ENCODE results near the gene KNOP1.
"Not testable (repeated sequence)": the region's sequence is repeated elsewhere in the genome, so short reads cannot be mapped to it uniquely, and the experiment has no call there.

KNOP1 gene

GRCh38 chr16:19685176-19685575 lies 32.9 kb downstream of the KNOP1 start:
- no peak for DNase-seq

- DNase-seq, result no peak
Observed at GRCh38 chr16:19683453-19684236, 34.4 kb downstream of the KNOP1 start.

GRCh38 chr16:19681637-19682036 lies 36.4 kb downstream of the KNOP1 start:
- DNase-seq, result no peak

GRCh38 chr16:19680881-19681340 lies 37.1 kb downstream of the KNOP1 start:
- DNase-seq, result no peak

- DNase-seq, result not testable (repeated sequence)
Observed at GRCh38 chr16:19679281-19679680, 38.7 kb downstream of the KNOP1 start.

- DNase-seq, result no peak
Observed at GRCh38 chr16:19678804-19679203, 39.2 kb downstream of the KNOP1 start.

GRCh38 chr16:19677402-19677801 lies 40.6 kb downstream of the KNOP1 start:
- no peak for DNase-seq

- no peak for DNase-seq
Observed at GRCh38 chr16:19674485-19674884, 43.5 kb downstream of the KNOP1 start.

- DNase-seq, result no peak
Observed at GRCh38 chr16:19672378-19672777, 45.6 kb downstream of the KNOP1 start.

GRCh38 chr16:19666477-19666876 lies 51.5 kb downstream of the KNOP1 start:
- no peak for DNase-seq

GRCh38 chr16:19665313-19665712 lies 52.7 kb downstream of the KNOP1 start:
- DNase-seq, result not testable (repeated sequence)

- DNase-seq, result no peak
Observed at GRCh38 chr16:19664166-19664565, 53.9 kb downstream of the KNOP1 start.

GRCh38 chr16:19662351-19662750 lies 55.7 kb downstream of the KNOP1 start:
- no peak for DNase-seq

- DNase-seq, result no peak
Observed at GRCh38 chr16:19660432-19660831, 57.6 kb downstream of the KNOP1 start.

GRCh38 chr16:19659554-19659953 lies 58.5 kb downstream of the KNOP1 start:
- DNase-seq, result no peak

- no peak for DNase-seq
Observed at GRCh38 chr16:19657831-19658230, 60.2 kb downstream of the KNOP1 start.

- DNase-seq, result no peak
Observed at GRCh38 chr16:19655242-19655777, 62.7 kb downstream of the KNOP1 start.

- DNase-seq, result no peak
Observed at GRCh38 chr16:19654147-19654546, 63.9 kb downstream of the KNOP1 start.
